Adrenal gland (tissue), 12 donors: ENCODE measurements around the gene DIO3. TPM values are rescaled to one million over a fixed set of nuclear protein-coding genes. Genes with fewer than 3 reads are reported as not detected.

Experiments used
- DNase-seq, 7 donors: peaks; one replicate each; pipeline ENCODE4 v3.0.0-alpha.2; 2019 to 2020
- H3K27ac ChIP-seq, 5 donors: fragments of 200-600 bp; sonication (generic) in 4 of 5; 1 replicate in 3 of 5; 2 replicates in 2 of 5; pipeline versions ENCODE4 v1.5.1 to v1.8.0; 2016 to 2020; ENCODE audit warnings: mild to moderate bottlenecking in 1 of 5
- H3K27me3 ChIP-seq: fragments of 200-600 bp; 2 replicates; pipeline ENCODE4 v1.8.0; 2021
- H3K36me3 ChIP-seq, 2 donors: fragments of 200-600 bp; replicated peaks in 1 of 2; 1 replicate in 1 of 2; 2 replicates in 1 of 2; pipeline versions ENCODE4 v1.5.1 to v1.8.0; 2018 to 2022
- H3K4me1 ChIP-seq, 2 donors: fragments of 200-600 bp; replicated peaks in 1 of 2; 1 replicate in 1 of 2; 2 replicates in 1 of 2; pipeline versions ENCODE4 v1.5.1 to v1.8.0; 2018 to 2021
- H3K4me3 ChIP-seq, 4 donors: fragments of 200-600 bp; sonication (generic) in 3 of 4; one replicate each; pipeline ENCODE4 v1.5.1; 2016 to 2018
- H3K9me3 ChIP-seq, 3 donors: fragments of 200-600 bp; sonication (generic) in 1 of 3; replicated peaks in 1 of 3; 1 replicate in 2 of 3; 2 replicates in 1 of 3; pipeline versions ENCODE4 v1.5.1 to v1.8.0; 2016 to 2021
- POLR2A ChIP-seq, 2 donors: fragments of 450-650 bp; IDR thresholded peaks; one replicate each; pipeline ENCODE4 v1.6.1; 2017; ENCODE audit warnings: antibody characterized with exemption in 2 of 2, mild to moderate bottlenecking in 2 of 2, moderate library complexity in 1 of 2
- WGBS, 4 donors: extraction: QIAGEN DNeasy Blood & Tissue Kit in 2 of 4; methylation state at CpG; one replicate each; pipeline versions ENCODE4 v1.1.5 to v1.1.7; 2013 to 2017; 5-methylcytosine and 5-hydroxymethylcytosine counted together
- intact Hi-C, 2 donors: fragments of 100-400 bp; cut with DNase I; formaldehyde crosslinking; loops; one replicate each; pipeline versions ENCODE4 v1.14.1 to v1.15.0; 2022 to 2023
- polyA plus RNA-seq, 3 donors: library from polyadenylated mRNA; stranded (reverse); fragments of 200-250 nt in 2 of 3; fragments of 350-450 nt in 1 of 3; fragmentation: Illumina TruSeq in 1 of 3; extraction: RNeasy Lipid Tissue Mini Kit (QIAGEN cat#74804) in 1 of 3; gene quantifications; one replicate each; pipeline ENCODE4 v1.2.3, GENCODE V29; 2013 to 2014
- total RNA-seq, 9 donors: library from RNA; depleted of rRNA in 4 of 9; stranded (reverse); fragments of >200 nt in 4 of 9; fragments of 120-200 nt in 1 of 9; fragmentation: NEBNext Ultra II Directional in 1 of 9; extraction: Animal tissue kit (Norgen Biotek cat#: 25700) in 1 of 9; gene quantifications; one replicate each; pipeline versions ENCODE4 v1.1.0 to v1.2.4, GENCODE V29; 2013 to 2023
- TF ChIP-seq, protein P1 (sequence below), 6 experiments: fragments of 450-650 bp in 4 of 6; fragments of 200-600 bp in 2 of 6; sonication (generic) in 1 of 6; IDR thresholded peaks; 1 replicate in 5 of 6; 2 replicates in 1 of 6; pipeline versions ENCODE4 v1.5.1 to v1.8.0; 2016 to 2021; ENCODE audit warnings: antibody characterized with exemption in 6 of 6, mild to moderate bottlenecking in 2 of 6, moderate library complexity in 1 of 6
- donor health status: healthy with polysubstance abuse.
- donor health status: Bipolar disorder and iron deficiency.
- donor health status: DM: yes; HTN: yes; CAD: no.
- donor health status: DM: no; HTN: no; CAD: no.
- donor health status: DM: no; HTN: no; CAD: no.
- donor health status: DM: yes; HTN: yes; CAD: no.

The DIO3 gene
- total and polyA plus RNA-seq, 12 donors = 0.16 to 1.8 (median 0.27) TPM; not detected in 3

DNA sequence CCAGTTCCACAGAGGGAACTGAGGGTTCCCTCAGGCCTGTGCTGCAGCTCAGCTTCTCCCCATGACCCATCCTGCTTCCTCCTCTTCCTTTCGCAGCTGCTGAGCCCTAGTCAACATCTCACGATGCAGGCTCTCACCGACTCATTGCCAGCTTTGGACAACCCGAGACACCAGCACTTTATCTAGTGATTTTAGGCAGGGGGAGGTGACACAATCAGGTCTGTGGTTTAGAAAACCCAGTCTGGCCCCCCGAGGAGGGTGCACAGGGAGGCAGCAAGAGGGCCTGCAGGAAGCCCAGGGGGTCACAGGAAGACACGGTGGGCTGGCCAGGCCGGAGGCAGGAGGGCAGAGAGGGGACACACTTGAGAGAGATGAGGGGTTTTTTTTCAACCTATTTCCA, 35.4 kb downstream of the DIO3 start:
- no peak overlapping the region for H3K27ac ChIP-seq
- DNase-seq = peak in 1 of 7 donors; percentile 28
- no peak overlapping the region for H3K4me3 ChIP-seq
- no peaks in the 10 kb centered on the region for H3K9me3 ChIP-seq
- WGBS, 4 donors = 72 to 82% (median 73%) methylated on average over 7 of the region's 7 CpGs
- TF ChIP-seq, protein P1, sequence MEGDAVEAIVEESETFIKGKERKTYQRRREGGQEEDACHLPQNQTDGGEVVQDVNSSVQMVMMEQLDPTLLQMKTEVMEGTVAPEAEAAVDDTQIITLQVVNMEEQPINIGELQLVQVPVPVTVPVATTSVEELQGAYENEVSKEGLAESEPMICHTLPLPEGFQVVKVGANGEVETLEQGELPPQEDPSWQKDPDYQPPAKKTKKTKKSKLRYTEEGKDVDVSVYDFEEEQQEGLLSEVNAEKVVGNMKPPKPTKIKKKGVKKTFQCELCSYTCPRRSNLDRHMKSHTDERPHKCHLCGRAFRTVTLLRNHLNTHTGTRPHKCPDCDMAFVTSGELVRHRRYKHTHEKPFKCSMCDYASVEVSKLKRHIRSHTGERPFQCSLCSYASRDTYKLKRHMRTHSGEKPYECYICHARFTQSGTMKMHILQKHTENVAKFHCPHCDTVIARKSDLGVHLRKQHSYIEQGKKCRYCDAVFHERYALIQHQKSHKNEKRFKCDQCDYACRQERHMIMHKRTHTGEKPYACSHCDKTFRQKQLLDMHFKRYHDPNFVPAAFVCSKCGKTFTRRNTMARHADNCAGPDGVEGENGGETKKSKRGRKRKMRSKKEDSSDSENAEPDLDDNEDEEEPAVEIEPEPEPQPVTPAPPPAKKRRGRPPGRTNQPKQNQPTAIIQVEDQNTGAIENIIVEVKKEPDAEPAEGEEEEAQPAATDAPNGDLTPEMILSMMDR (IDR thresholded peaks at IDR 0.05) = no peak
- no peak for TF ChIP-seq POLR2A (IDR thresholded peaks at IDR 0.05)
- H3K4me1 ChIP-seq = no peaks in the 10 kb centered on the region
- intact Hi-C loops = no loop called here
- no peaks in the 10 kb centered on the region for H3K27me3 ChIP-seq
- no peaks in the 10 kb centered on the region for H3K36me3 ChIP-seq

DNA sequence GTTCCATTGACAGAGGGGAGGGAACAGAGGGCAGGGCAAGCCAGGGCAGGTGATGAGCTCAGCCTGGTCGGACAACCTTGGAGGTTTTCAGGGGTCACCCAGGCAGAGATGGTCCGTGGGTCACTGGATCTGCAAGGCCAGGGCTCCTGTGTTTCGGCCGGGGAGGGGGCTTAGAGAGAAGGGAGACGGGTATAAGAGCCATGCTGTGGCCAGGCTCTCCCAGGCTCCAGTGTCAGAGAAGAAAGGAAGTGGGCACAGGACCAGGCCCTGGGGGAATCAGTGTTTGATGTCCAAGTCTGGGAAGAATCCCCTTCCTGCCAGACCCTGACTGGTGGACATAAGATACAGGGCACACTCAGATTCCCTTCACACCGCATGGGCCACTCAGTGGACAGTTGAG, 36.9 kb downstream of the DIO3 start:
- Histone ChIP-seq H3K27me3 (no peaks in the 10 kb centered on the region), H3K36me3 (no peaks in the 10 kb centered on the region), H3K4me1 (no peaks in the 10 kb centered on the region), H3K4me3 (no peak overlapping the region), H3K9me3 (no peaks in the 10 kb centered on the region), H3K27ac (no peak overlapping the region)
- WGBS, 4 donors = 75 to 96% (median 84%) methylated on average over 5 to 6 of the region's 6 CpGs
- intact Hi-C loops = no loop called here
- TF ChIP-seq POLR2A (IDR thresholded peaks at IDR 0.05) = no peak
- TF ChIP-seq, protein P1 (IDR thresholded peaks at IDR 0.05) = no peak
- DNase-seq = no peak

DNA sequence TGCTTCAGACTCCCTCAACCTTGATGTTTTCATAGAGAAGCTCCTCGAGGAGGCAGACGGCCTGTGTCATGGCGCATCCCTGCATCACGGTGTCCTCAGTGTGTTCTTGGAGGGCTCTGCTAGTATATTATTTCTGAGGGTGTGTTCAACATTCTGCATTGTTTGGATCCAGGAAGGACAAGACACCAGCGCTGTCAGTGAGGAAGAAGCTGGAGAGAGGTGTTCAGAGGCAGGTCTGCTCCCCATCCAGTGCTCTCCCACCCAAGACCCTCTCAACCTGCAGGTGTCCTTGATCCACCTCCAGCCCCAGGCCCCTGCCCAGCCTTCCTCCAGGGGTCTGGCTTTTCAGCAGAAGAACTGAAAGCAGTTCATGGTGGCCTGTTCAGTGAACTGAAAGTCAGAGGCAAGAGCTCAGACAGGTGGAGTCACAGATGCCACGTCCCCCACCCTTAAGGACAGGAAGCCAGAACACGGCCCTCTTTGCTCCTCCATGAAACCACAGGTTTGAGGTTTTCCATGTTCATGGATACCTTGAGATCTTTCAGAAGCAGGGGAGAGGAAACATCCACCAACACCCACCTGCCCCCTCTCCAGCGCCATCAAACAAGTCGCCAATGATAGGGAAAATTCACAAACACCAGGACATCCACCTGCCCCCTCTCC, 37.4 kb downstream of the DIO3 start:
- WGBS, 4 donors = 84 to 92% (median 86%) methylated on average over 9 of the region's 9 CpGs
- intact Hi-C loops = no loop called here
- Histone ChIP-seq H3K9me3 (no peaks in the 10 kb centered on the region), H3K27me3 (no peaks in the 10 kb centered on the region), H3K4me1 (no peaks in the 10 kb centered on the region), H3K4me3 (no peak overlapping the region), H3K36me3 (no peaks in the 10 kb centered on the region), H3K27ac (no peak overlapping the region)
- DNase-seq = peak in 2 of 7 donors; percentile 7 to 21
- TF ChIP-seq, protein P1 (IDR thresholded peaks at IDR 0.05) = no peak
- no peak for TF ChIP-seq POLR2A (IDR thresholded peaks at IDR 0.05)

DNA sequence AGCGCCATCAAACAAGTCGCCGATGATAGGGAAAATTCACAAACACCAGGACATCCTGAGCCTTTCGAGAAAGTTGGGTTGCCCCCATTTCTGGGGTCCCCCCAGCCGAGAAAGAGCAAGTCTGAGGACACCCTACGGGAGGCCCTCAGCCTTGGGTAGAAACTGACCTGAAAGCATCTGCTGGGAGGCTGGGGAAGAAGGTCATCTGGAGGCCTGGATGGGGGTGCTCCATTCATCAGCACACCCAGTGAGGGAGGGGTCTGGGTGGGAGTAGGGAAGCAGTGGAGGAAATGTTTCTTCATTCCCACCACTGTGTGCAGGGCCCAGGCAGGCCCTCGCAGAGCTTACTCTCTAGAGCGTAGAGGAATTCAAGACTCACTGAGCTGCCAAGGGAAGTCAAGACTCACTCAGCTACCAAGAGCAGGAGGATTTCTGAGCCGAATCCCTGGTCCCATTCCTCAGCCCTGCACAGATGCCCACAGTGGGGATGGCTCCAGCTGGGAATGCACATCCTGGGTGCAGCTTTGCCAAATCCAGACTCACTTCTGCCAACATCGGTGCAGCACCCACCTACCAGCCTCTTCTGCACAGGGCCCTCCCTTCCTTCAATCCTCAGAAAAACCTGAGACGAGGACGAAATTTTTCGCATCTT, 38.1 kb downstream of the DIO3 start:
- 85 to 93% (median 90%) methylated on average over 11 to 13 of the region's 13 CpGs for WGBS, 4 donors
- intact Hi-C loops = no loop called here
- Histone ChIP-seq H3K9me3 (no peaks in the 10 kb centered on the region), H3K27ac (no peak overlapping the region), H3K4me3 (no peak overlapping the region), H3K27me3 (no peaks in the 10 kb centered on the region), H3K36me3 (no peaks in the 10 kb centered on the region), H3K4me1 (no peaks in the 10 kb centered on the region)
- DNase-seq = peak in 2 of 7 donors; percentile 5 to 13
- TF ChIP-seq, protein P1 (IDR thresholded peaks at IDR 0.05) = no peak
- no peak for TF ChIP-seq POLR2A (IDR thresholded peaks at IDR 0.05)
